ENCODE results near the gene NRP1. TPM values are rescaled to one million over a fixed set of nuclear protein-coding genes. Genes with fewer than 3 reads are reported as not detected.

NRP1 gene
- polyA plus RNA-seq, 2 of the 4 experiments (the other 2 are of a cell fraction) = 121 to 259 TPM

DNA sequence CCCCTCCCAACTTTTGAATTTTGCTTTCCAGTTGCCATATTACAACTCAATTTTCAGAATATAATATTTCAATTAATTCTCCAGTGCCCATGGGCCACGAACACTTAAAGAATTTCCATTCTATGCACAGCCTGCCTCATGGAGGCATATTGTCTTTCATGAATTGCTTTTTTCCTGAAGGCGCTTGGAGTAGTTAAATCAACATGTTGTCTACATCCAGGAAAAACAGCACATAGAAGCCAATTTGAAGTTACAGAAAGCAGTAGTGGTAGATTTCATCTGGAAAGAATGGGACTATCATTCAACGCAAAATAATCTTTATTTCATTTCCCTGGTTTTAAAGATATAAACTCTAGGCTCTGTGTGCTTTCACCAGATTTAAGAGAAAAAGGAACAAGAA lies 106.0 kb downstream of the NRP1 start:
- ChIA-PET POLR2A (no interaction called here), CTCF (no interaction called here)
- TF ChIP-seq TFCP2L1 (CRISPR knock-in tag; IDR thresholded peaks at IDR 0.05) = no peak
- no peak for TF ChIP-seq EP300 (IDR thresholded peaks at IDR 0.05)
- no peak for TF ChIP-seq EHF (CRISPR knock-in tag; IDR thresholded peaks at IDR 0.05)
- TF ChIP-seq, protein P1, sequence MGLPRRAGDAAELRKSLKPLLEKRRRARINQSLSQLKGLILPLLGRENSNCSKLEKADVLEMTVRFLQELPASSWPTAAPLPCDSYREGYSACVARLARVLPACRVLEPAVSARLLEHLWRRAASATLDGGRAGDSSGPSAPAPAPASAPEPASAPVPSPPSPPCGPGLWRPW (IDR thresholded peaks at IDR 0.05) = no peak
- TF ChIP-seq, protein P2, sequence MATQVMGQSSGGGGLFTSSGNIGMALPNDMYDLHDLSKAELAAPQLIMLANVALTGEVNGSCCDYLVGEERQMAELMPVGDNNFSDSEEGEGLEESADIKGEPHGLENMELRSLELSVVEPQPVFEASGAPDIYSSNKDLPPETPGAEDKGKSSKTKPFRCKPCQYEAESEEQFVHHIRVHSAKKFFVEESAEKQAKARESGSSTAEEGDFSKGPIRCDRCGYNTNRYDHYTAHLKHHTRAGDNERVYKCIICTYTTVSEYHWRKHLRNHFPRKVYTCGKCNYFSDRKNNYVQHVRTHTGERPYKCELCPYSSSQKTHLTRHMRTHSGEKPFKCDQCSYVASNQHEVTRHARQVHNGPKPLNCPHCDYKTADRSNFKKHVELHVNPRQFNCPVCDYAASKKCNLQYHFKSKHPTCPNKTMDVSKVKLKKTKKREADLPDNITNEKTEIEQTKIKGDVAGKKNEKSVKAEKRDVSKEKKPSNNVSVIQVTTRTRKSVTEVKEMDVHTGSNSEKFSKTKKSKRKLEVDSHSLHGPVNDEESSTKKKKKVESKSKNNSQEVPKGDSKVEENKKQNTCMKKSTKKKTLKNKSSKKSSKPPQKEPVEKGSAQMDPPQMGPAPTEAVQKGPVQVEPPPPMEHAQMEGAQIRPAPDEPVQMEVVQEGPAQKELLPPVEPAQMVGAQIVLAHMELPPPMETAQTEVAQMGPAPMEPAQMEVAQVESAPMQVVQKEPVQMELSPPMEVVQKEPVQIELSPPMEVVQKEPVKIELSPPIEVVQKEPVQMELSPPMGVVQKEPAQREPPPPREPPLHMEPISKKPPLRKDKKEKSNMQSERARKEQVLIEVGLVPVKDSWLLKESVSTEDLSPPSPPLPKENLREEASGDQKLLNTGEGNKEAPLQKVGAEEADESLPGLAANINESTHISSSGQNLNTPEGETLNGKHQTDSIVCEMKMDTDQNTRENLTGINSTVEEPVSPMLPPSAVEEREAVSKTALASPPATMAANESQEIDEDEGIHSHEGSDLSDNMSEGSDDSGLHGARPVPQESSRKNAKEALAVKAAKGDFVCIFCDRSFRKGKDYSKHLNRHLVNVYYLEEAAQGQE (IDR thresholded peaks at IDR 0.05) = no peak
- no peak for TF ChIP-seq EHMT2 (IDR thresholded peaks at IDR 0.05; ENCODE audit: low read depth)
- no peak for TF ChIP-seq CHD2 (IDR thresholded peaks at IDR 0.05; ENCODE audit: low read length, partially characterized antibody)
- TF ChIP-seq HDAC2 (IDR thresholded peaks at IDR 0.05) = no peak
- TF ChIP-seq MYC (IDR thresholded peaks at IDR 0.05; ENCODE audit: borderline replicate concordance, low read length) = no peak
- TF ChIP-seq, protein P3, sequence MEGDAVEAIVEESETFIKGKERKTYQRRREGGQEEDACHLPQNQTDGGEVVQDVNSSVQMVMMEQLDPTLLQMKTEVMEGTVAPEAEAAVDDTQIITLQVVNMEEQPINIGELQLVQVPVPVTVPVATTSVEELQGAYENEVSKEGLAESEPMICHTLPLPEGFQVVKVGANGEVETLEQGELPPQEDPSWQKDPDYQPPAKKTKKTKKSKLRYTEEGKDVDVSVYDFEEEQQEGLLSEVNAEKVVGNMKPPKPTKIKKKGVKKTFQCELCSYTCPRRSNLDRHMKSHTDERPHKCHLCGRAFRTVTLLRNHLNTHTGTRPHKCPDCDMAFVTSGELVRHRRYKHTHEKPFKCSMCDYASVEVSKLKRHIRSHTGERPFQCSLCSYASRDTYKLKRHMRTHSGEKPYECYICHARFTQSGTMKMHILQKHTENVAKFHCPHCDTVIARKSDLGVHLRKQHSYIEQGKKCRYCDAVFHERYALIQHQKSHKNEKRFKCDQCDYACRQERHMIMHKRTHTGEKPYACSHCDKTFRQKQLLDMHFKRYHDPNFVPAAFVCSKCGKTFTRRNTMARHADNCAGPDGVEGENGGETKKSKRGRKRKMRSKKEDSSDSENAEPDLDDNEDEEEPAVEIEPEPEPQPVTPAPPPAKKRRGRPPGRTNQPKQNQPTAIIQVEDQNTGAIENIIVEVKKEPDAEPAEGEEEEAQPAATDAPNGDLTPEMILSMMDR (IDR thresholded peaks at IDR 0.05) = no peak
- TF ChIP-seq HOXB13 (CRISPR knock-in tag; IDR thresholded peaks at IDR 0.05; ENCODE audit: low read depth) = no peak
- no peak for TF ChIP-seq CBX8 (IDR thresholded peaks at IDR 0.05)
- no peak for DNase-seq (ENCODE audit: low read depth in 1 of 2, low spot score in 1 of 2)
- no peak overlapping the region for H3K27ac ChIP-seq
- H3K4me1 ChIP-seq = peaks cover 24% of the 10 kb centered on the region
- no peak for ATAC-seq
- WGBS (ENCODE audit: missing lambda C conversion rate) = 93% methylated on average over 3 of the region's 3 CpGs
- no peak overlapping the region for H3K4me3 ChIP-seq
- no peak for FAIRE-seq
- H3K9me3 ChIP-seq = no peaks in the 10 kb centered on the region
- H3K4me2 ChIP-seq = no peak overlapping the region

DNA sequence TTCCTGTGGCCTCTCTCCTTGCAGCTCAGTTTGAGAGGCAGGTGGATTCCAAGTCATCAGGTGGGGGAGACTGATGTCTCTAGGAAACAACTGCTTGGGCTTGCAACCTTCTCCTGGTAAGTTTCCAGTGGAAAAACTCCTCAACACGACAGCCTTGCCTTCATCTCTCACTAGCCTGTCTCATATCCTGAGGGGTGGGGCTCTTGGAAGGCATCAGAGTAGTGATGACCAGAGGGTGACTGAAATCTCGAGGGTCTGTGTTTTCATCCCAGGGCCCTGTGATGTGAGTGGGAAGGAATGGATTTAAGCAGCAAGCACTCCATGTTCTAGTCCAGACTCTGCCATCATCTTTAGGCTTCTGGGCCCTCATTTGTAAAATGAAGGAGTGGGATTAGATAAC lies 107.0 kb downstream of the NRP1 start:
- Histone ChIP-seq H3K9me3 (no peaks in the 10 kb centered on the region), H3K4me1 (peaks cover 24% of the 10 kb centered on the region), H3K4me2 (no peak overlapping the region), H3K4me3 (no peak overlapping the region), H3K27ac (no peak overlapping the region)
- FAIRE-seq = no peak
- 78% methylated on average over 2 of the region's 2 CpGs for WGBS (ENCODE audit: missing lambda C conversion rate)
- ChIA-PET POLR2A (no interaction called here), CTCF (no interaction called here)
- ATAC-seq = no peak
- TF ChIP-seq PHF8 (IDR thresholded peaks at IDR 0.05; ENCODE audit: borderline replicate concordance, low read depth) (no peak), KDM5A (IDR thresholded peaks at IDR 0.05) (no peak), BHLHE40 (IDR thresholded peaks at IDR 0.05; ENCODE audit: low read depth, low read length) (no peak), HDAC2 (IDR thresholded peaks at IDR 0.05) (no peak), HOXA7 (CRISPR knock-in tag; IDR thresholded peaks at IDR 0.05) (no peak), FOSB (CRISPR knock-in tag; IDR thresholded peaks at IDR 0.05) (no peak), ZC3H11A (IDR thresholded peaks at IDR 0.05) (no peak), HEYL (CRISPR knock-in tag; IDR thresholded peaks at IDR 0.05) (no peak), NR3C1 (IDR thresholded peaks at IDR 0.05) (no peak), ZFP36 (IDR thresholded peaks at IDR 0.05; ENCODE audit: borderline replicate concordance, partially characterized antibody) (no peak), POLR2A (IDR thresholded peaks at IDR 0.05; ENCODE audit: low read length) (no peak), ZNF302 (CRISPR knock-in tag; IDR thresholded peaks at IDR 0.05) (no peak), NFE2L2 (conservative IDR thresholded peaks at IDR 0.05; ENCODE audit: low read length) (no peak), CHD4 (IDR thresholded peaks at IDR 0.05; ENCODE audit: borderline replicate concordance) (no peak), MAZ (IDR thresholded peaks at IDR 0.05; ENCODE audit: borderline replicate concordance, low read depth, low read length) (no peak)
- TF ChIP-seq, protein P1 (IDR thresholded peaks at IDR 0.05) = no peak
- TF ChIP-seq, protein P4, sequence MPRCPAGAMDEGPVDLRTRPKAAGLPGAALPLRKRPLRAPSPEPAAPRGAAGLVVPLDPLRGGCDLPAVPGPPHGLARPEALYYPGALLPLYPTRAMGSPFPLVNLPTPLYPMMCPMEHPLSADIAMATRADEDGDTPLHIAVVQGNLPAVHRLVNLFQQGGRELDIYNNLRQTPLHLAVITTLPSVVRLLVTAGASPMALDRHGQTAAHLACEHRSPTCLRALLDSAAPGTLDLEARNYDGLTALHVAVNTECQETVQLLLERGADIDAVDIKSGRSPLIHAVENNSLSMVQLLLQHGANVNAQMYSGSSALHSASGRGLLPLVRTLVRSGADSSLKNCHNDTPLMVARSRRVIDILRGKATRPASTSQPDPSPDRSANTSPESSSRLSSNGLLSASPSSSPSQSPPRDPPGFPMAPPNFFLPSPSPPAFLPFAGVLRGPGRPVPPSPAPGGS (IDR thresholded peaks at IDR 0.05) = no peak
- TF ChIP-seq, protein P5, sequence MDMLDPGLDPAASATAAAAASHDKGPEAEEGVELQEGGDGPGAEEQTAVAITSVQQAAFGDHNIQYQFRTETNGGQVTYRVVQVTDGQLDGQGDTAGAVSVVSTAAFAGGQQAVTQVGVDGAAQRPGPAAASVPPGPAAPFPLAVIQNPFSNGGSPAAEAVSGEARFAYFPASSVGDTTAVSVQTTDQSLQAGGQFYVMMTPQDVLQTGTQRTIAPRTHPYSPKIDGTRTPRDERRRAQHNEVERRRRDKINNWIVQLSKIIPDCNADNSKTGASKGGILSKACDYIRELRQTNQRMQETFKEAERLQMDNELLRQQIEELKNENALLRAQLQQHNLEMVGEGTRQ (IDR thresholded peaks at IDR 0.05) = no peak
- TF ChIP-seq, protein P6, sequence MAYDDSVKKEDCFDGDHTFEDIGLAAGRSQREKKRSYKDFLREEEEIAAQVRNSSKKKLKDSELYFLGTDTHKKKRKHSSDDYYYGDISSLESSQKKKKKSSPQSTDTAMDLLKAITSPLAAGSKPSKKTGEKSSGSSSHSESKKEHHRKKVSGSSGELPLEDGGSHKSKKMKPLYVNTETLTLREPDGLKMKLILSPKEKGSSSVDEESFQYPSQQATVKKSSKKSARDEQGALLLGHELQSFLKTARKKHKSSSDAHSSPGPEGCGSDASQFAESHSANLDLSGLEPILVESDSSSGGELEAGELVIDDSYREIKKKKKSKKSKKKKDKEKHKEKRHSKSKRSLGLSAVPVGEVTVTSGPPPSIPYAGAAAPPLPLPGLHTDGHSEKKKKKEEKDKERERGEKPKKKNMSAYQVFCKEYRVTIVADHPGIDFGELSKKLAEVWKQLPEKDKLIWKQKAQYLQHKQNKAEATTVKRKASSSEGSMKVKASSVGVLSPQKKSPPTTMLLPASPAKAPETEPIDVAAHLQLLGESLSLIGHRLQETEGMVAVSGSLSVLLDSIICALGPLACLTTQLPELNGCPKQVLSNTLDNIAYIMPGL (CRISPR knock-in tag; IDR thresholded peaks at IDR 0.05; ENCODE audit: borderline replicate concordance) = no peak
- DNase-seq (ENCODE audit: low read depth in 1 of 2, low spot score in 1 of 2) = no peak
